Hepatocyte (in vitro differentiated cells): ENCODE measurements around the gene SLC38A11. TPM values are rescaled to one million over a fixed set of nuclear protein-coding genes. Genes with fewer than 3 reads are reported as not detected.

ENCODE experiments used
- DNase-seq: peaks from one replicate; pipeline ENCODE4 v3.0.0-alpha.2; 2016; ENCODE audit warnings: low spot score
- H2AFZ ChIP-seq: fragments of 200-600 bp; sonication (generic); 2 replicates; pipeline ENCODE4 v1.6.0; 2016; ENCODE audit warnings: antibody characterized with exemption, mild to moderate bottlenecking
- H3K27ac ChIP-seq: fragments of 200-600 bp; sonication (generic); 2 replicates; pipeline ENCODE4 v1.5.1; 2016; ENCODE audit warnings: mild to moderate bottlenecking
- H3K27me3 ChIP-seq: fragments of 200-600 bp; sonication (generic); 2 replicates; pipeline ENCODE4 v1.6.1; 2016
- H3K36me3 ChIP-seq: fragments of 200-600 bp; sonication (generic); replicated peaks from 2 replicates; pipeline ENCODE4 v1.5.1; 2016; ENCODE audit warnings: low read depth; ENCODE audit not compliant: insufficient read depth
- H3K4me1 ChIP-seq: fragments of 200-600 bp; sonication (generic); 2 replicates; pipeline ENCODE4 v1.5.1; 2016; ENCODE audit warnings: mild to moderate bottlenecking, moderate library complexity; ENCODE audit not compliant: insufficient read depth
- H3K4me2 ChIP-seq: fragments of 200-600 bp; sonication (generic); 2 replicates; pipeline ENCODE4 v1.6.0; 2016
- H3K4me3 ChIP-seq: fragments of 200-600 bp; sonication (generic); 2 replicates; pipeline ENCODE4 v1.5.1; 2016; ENCODE audit warnings: mild to moderate bottlenecking
- H3K79me2 ChIP-seq: fragments of 200-600 bp; sonication (generic); 2 replicates; pipeline ENCODE4 v1.6.0; 2017; ENCODE audit warnings: mild to moderate bottlenecking
- H3K9me2 ChIP-seq: fragments of 200-600 bp; sonication (generic); replicated peaks from 2 replicates; pipeline ENCODE4 v1.6.0; 2017; ENCODE audit warnings: mild to moderate bottlenecking; ENCODE audit not compliant: insufficient read depth
- H3K9me3 ChIP-seq: fragments of 200-600 bp; sonication (generic); 2 replicates; pipeline ENCODE4 v1.5.1; 2016; ENCODE audit warnings: low read depth, mild to moderate bottlenecking
- H4K20me1 ChIP-seq: fragments of 200-600 bp; sonication (generic); 2 replicates; pipeline ENCODE4 v1.6.0; 2016; ENCODE audit warnings: mild to moderate bottlenecking; ENCODE audit not compliant: insufficient read depth, poor library complexity, severe bottlenecking
- EZH2 ChIP-seq: fragments of 200-600 bp; sonication (generic); IDR thresholded peaks from 2 replicates; pipeline ENCODE4 v1.6.1; 2016; ENCODE audit warnings: antibody characterized with exemption, mild to moderate bottlenecking, borderline replicate concordance
- EZH2phosphoT487 ChIP-seq: fragments of 200-600 bp; sonication (generic); IDR thresholded peaks from one replicate; pipeline ENCODE4 v1.6.1; 2018; ENCODE audit warnings: antibody characterized with exemption, mild to moderate bottlenecking, low read depth, moderate library complexity; ENCODE audit not compliant: unreplicated experiment, severe bottlenecking
- WGBS: methylation state at CpG from one replicate; pipeline ENCODE4 v1.1.6; 2016; ENCODE audit warnings: low lambda C conversion rate; ENCODE audit errors: missing lambda C conversion rate; 5-methylcytosine and 5-hydroxymethylcytosine counted together
- polyA plus RNA-seq: library from polyadenylated mRNA; unstranded; fragments of >200 nt; fragmentation: Nextera tagmentation; extraction: Ambion mirVana; gene quantifications from 2 replicates; pipeline ENCODE4 v1.2.1, GENCODE V29; 2016
- total RNA-seq: library from RNA; depleted of rRNA; stranded (reverse); fragments of >200 nt; gene quantifications from 2 replicates; pipeline ENCODE4 v1.2.3, GENCODE V29; 2014
- TF ChIP-seq, protein P1 (sequence below): fragments of 200-600 bp; sonication (generic); IDR thresholded peaks from 2 replicates; pipeline ENCODE4 v1.5.1; 2016; ENCODE audit warnings: antibody characterized with exemption, mild to moderate bottlenecking; ENCODE audit not compliant: poor library complexity

Gene SLC38A11
- total and polyA plus RNA-seq, 2 experiments from 2014 or later: 7.7 to 8.4 TPM

DNA sequence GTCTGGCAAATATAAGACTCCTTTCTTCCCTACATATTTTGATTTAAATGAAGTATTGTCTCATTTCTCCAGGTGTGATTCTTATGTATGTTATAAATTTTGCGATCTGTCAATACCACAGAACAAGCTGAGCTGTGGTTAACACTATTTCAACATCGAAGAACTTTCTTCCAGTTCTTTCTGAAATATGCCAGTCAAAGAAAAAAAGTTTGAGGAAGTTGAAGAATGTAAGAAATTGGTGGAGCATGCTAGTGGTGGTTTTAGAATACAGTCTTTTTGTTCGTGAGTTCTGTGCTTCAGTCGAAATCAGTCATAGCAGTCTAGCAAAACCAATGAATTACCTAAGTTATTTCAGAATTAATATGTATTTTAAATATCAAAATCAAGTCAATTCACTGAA is 105.1 kb downstream of the SLC38A11 start:
- no peaks in the 10 kb centered on the region for H3K27me3 ChIP-seq
- no peak overlapping the region for H2AFZ ChIP-seq
- TF ChIP-seq EZH2: no peak
- TF ChIP-seq EZH2phosphoT487: no peak
- TF ChIP-seq, protein P1, sequence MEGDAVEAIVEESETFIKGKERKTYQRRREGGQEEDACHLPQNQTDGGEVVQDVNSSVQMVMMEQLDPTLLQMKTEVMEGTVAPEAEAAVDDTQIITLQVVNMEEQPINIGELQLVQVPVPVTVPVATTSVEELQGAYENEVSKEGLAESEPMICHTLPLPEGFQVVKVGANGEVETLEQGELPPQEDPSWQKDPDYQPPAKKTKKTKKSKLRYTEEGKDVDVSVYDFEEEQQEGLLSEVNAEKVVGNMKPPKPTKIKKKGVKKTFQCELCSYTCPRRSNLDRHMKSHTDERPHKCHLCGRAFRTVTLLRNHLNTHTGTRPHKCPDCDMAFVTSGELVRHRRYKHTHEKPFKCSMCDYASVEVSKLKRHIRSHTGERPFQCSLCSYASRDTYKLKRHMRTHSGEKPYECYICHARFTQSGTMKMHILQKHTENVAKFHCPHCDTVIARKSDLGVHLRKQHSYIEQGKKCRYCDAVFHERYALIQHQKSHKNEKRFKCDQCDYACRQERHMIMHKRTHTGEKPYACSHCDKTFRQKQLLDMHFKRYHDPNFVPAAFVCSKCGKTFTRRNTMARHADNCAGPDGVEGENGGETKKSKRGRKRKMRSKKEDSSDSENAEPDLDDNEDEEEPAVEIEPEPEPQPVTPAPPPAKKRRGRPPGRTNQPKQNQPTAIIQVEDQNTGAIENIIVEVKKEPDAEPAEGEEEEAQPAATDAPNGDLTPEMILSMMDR: no peak
- peaks cover 26% of the 10 kb centered on the region for H3K4me1 ChIP-seq
- no peaks in the 10 kb centered on the region for H4K20me1 ChIP-seq
- no peaks in the 10 kb centered on the region for H3K36me3 ChIP-seq
- H3K4me2 ChIP-seq: no peak overlapping the region
- DNase-seq: no peak
- H3K9me2 ChIP-seq: no peaks in the 10 kb centered on the region
- no peak overlapping the region for H3K27ac ChIP-seq
- H3K9me3 ChIP-seq: no peaks in the 10 kb centered on the region
- H3K79me2 ChIP-seq: no peaks in the 10 kb centered on the region
- 81% methylated on average over 4 of the region's 4 CpGs for WGBS
- no peak overlapping the region for H3K4me3 ChIP-seq

- Histone ChIP-seq H3K27me3 (no peaks in the 10 kb centered on the region), H3K79me2 (no peaks in the 10 kb centered on the region), H2AFZ (no peak overlapping the region), H3K9me3 (no peaks in the 10 kb centered on the region), H3K27ac (no peak overlapping the region), H3K9me2 (no peaks in the 10 kb centered on the region), H3K36me3 (no peaks in the 10 kb centered on the region), H3K4me2 (no peak overlapping the region), H4K20me1 (no peaks in the 10 kb centered on the region), H3K4me3 (no peak overlapping the region), H3K4me1 (peaks cover 26% of the 10 kb centered on the region)
- no peak for DNase-seq
- 46% methylated on average over 1 of the region's 1 CpG for WGBS
- TF ChIP-seq EZH2: no peak
- no peak for TF ChIP-seq EZH2phosphoT487
- TF ChIP-seq, protein P1: no peak
These were observed 105.8 kb downstream of the SLC38A11 start for GRCh38 chr2:164849506-164849905.

- H4K20me1 ChIP-seq: no peaks in the 10 kb centered on the region
- 47% methylated on average over 2 of the region's 2 CpGs for WGBS
- H3K27me3 ChIP-seq: no peaks in the 10 kb centered on the region
- no peak overlapping the region for H3K4me2 ChIP-seq
- no peaks in the 10 kb centered on the region for H3K9me3 ChIP-seq
- no peaks in the 10 kb centered on the region for H3K79me2 ChIP-seq
- peaks cover 26% of the 10 kb centered on the region for H3K4me1 ChIP-seq
- no peaks in the 10 kb centered on the region for H3K36me3 ChIP-seq
- TF ChIP-seq EZH2 (no peak), EZH2phosphoT487 (peak; percentile 77)
- TF ChIP-seq, protein P1: no peak
- no peak overlapping the region for H3K4me3 ChIP-seq
- DNase-seq: peak; percentile 35
- peak overlapping the region; percentile 21 for H3K27ac ChIP-seq
- H2AFZ ChIP-seq: no peak overlapping the region
- H3K9me2 ChIP-seq: no peaks in the 10 kb centered on the region
These were observed 107.2 kb downstream of the SLC38A11 start for GRCh38 chr2:164847981-164848741.
